H1 (cell line): Measurements from ENCODE around the gene LINGO4. TPM values are rescaled to one million over a fixed set of nuclear protein-coding genes. Genes with fewer than 3 reads are reported as not detected.

ENCODE experiments used
- ATF3 ChIP-seq: IDR thresholded peaks from 2 replicates; pipeline ENCODE4 v1.6.1; 2011; ENCODE audit warnings: low read depth, mild to moderate bottlenecking, low read length; ENCODE audit not compliant: insufficient read depth
- HDAC2 ChIP-seq, 2 experiments: fragments of 300-600 bp in 1 of 2; sonication (generic) in 1 of 2; IDR thresholded peaks; 2 replicates each; pipeline ENCODE4 v1.6.1; 2011 to 2012; ENCODE audit warnings: low read depth in 2 of 2, low read length in 2 of 2, mild to moderate bottlenecking in 2 of 2, moderate library complexity in 2 of 2, borderline replicate concordance in 1 of 2, inconsistent platforms in 1 of 2
- JUN ChIP-seq: IDR thresholded peaks from 2 replicates; pipeline ENCODE4 v1.6.1; 2011; ENCODE audit warnings: low read depth, mild to moderate bottlenecking, improper control_type of control experiment, low read length
- KDM4A ChIP-seq: IDR thresholded peaks from one replicate; pipeline ENCODE4 v1.7.1; 2012; ENCODE audit warnings: low read depth, mild to moderate bottlenecking, moderate library complexity, low read length, inconsistent platforms; ENCODE audit not compliant: severe bottlenecking
- KDM5A ChIP-seq: fragments of 200-600 bp; IDR thresholded peaks from 2 replicates; pipeline ENCODE4 v1.7.1; 2012; ENCODE audit warnings: mild to moderate bottlenecking, low read length, inconsistent platforms, mixed read lengths
- SIRT6 ChIP-seq: IDR thresholded peaks from one replicate; pipeline ENCODE4 v1.7.1; 2012; ENCODE audit warnings: low read length, inconsistent platforms
- TAF1 ChIP-seq: IDR thresholded peaks from 2 replicates; pipeline ENCODE4 v1.6.1; 2011; ENCODE audit warnings: mild to moderate bottlenecking, low read depth, low read length
- polyA plus RNA-seq, 7 experiments: library from polyadenylated mRNA; depleted of rRNA in 3 of 7; stranded (reverse) in 5 of 7; unstranded in 2 of 7; fragments of >200 nt in 5 of 7; fragments of 200-250 nt in 2 of 7; gene quantifications; 1 replicate in 5 of 7; 2 replicates in 1 of 7; 4 replicates in 1 of 7; pipeline versions ENCODE4 v1.2.1 to v1.2.3, GENCODE V29; 2011 to 2013; ENCODE audit warnings: missing spikeins in 2 of 7, mixed read lengths in 2 of 7
- total RNA-seq: library from RNA; stranded (reverse); fragmentation: NEBNext Ultra II Directional; extraction: Animal tissue kit (Norgen Biotek cat#: 25700); gene quantifications from 2 replicates; pipeline ENCODE4 v1.2.1, GENCODE V29; 2021

LINGO4 gene
- total and polyA plus RNA-seq, 2 of the 8 experiments (the other 6 are each of a cell fraction or from before 2014, with no cell fraction given) = 0.03 TPM; not detected in 1

- TF ChIP-seq KDM4A (no peak), KDM5A (no peak), JUN (no peak), HDAC2 (IDR thresholded peaks at IDR 0.05; ENCODE audit: borderline replicate concordance in 1 of 2, low read depth in 2 of 2, low read length in 2 of 2) (no peak), SIRT6 (no peak), TAF1 (no peak), ATF3 (no peak)
Measured at GRCh38 chr1:151834239-151834638, 29.0 kb upstream of the LINGO4 start (continued).
